IMR-90 (cell line): ENCODE results near the gene HOTAIR. TPM values are rescaled to one million over a fixed set of nuclear protein-coding genes. Genes with fewer than 3 reads are reported as not detected.

ENCODE experiments used
- ATAC-seq: fragments of 200-7000 bp; cut with Tn5 transposase; 2 replicates; pipeline ENCODE4 v1.9.1; 2020; ENCODE audit warnings: low read depth, mild to moderate bottlenecking, moderate library complexity
- BruUV-seq: library from RNA; stranded (reverse); fragments of 400-500 nt; replicated peaks from 2 replicates; lab custom pipeline; 2021; lab: Mats Ljungman, UMichigan
- CTCF ChIA-PET: fragments of 300-600 bp; formaldehyde crosslinking; extraction: SDS; loops from one replicate; lab custom pipeline; 2021; ENCODE audit warnings: antibody characterized with exemption; lab: Yijun Ruan, JAX
- POLR2A ChIA-PET: fragments of 300-600 bp; sonication (Branson Sonifier 250); formaldehyde crosslinking; loops from one replicate; lab custom pipeline; 2022; ENCODE audit warnings: antibody characterized with exemption; ENCODE audit not compliant: unreplicated experiment; lab: Charles Lee
- DNase-seq: peaks from one replicate; pipeline ENCODE4 v3.0.0; 2013
- H2AFZ ChIP-seq: replicated peaks from 2 replicates; pipeline ENCODE3; 2013; ENCODE audit warnings: low read length, mild to moderate bottlenecking; ENCODE audit not compliant: poor library complexity
- H2AK5ac ChIP-seq: 2 replicates; pipeline ENCODE4 v1.6.1; 2013; ENCODE audit warnings: low read depth, low read length, inconsistent platforms
- H2AK9ac ChIP-seq: replicated peaks from 2 replicates; pipeline ENCODE3; 2013; ENCODE audit warnings: mild to moderate bottlenecking, low read depth, low read length, moderate library complexity; ENCODE audit not compliant: poor library complexity
- H2BK120ac ChIP-seq: 2 replicates; pipeline ENCODE4 v1.6.1; 2013; ENCODE audit warnings: low read depth, low read length, inconsistent platforms
- H2BK15ac ChIP-seq: 3 replicates; pipeline ENCODE4 v1.6.1; 2013; ENCODE audit warnings: low read depth, low read length, inconsistent platforms
- H2BK20ac ChIP-seq: 2 replicates; pipeline ENCODE4 v1.6.1; 2013; ENCODE audit warnings: low read depth, mild to moderate bottlenecking, inconsistent platforms, low read length, moderate library complexity
- H2BK5ac ChIP-seq: 2 replicates; pipeline ENCODE4 v1.6.1; 2013; ENCODE audit warnings: mild to moderate bottlenecking, low read depth, low read length, inconsistent platforms; ENCODE audit not compliant: poor library complexity, severe bottlenecking
- H3K14ac ChIP-seq: replicated peaks from 2 replicates; pipeline ENCODE4 v1.6.1; 2013; ENCODE audit warnings: low read depth, low read length, inconsistent platforms
- H3K18ac ChIP-seq: 2 replicates; pipeline ENCODE4 v1.6.1; 2013; ENCODE audit warnings: low read depth, low read length, control low read depth
- H3K23ac ChIP-seq: 2 replicates; pipeline ENCODE4 v1.6.1; 2013; ENCODE audit warnings: low read depth, low read length, inconsistent platforms
- H3K27ac ChIP-seq: 2 replicates; pipeline ENCODE4 v1.5.1; 2013; ENCODE audit warnings: mild to moderate bottlenecking, control low read depth, low read length; ENCODE audit not compliant: insufficient read depth
- H3K27me3 ChIP-seq: 2 replicates; pipeline ENCODE4 v1.6.1; 2013; ENCODE audit warnings: low read length; ENCODE audit not compliant: control insufficient read depth, insufficient read depth
- H3K36me3 ChIP-seq: 2 replicates; pipeline ENCODE4 v1.6.1; 2013; ENCODE audit warnings: low read length, mixed read lengths; ENCODE audit not compliant: control insufficient read depth, insufficient read depth
- H3K4ac ChIP-seq: 2 replicates; pipeline ENCODE4 v1.6.1; 2013; ENCODE audit warnings: low read depth, low read length, inconsistent platforms
- H3K4me1 ChIP-seq: 2 replicates; pipeline ENCODE4 v1.6.1; 2013; ENCODE audit warnings: low read length, mixed read lengths; ENCODE audit not compliant: control insufficient read depth, insufficient read depth
- H3K4me2 ChIP-seq: 2 replicates; pipeline ENCODE4 v1.6.1; 2013; ENCODE audit warnings: low read depth, mild to moderate bottlenecking, control low read depth, low read length, moderate library complexity
- H3K4me3 ChIP-seq: 2 replicates; pipeline ENCODE4 v1.5.1; 2013; ENCODE audit warnings: low read depth, mild to moderate bottlenecking, control low read depth, low read length, moderate library complexity; ENCODE audit not compliant: insufficient read depth
- H3K56ac ChIP-seq: 2 replicates; pipeline ENCODE4 v1.6.1; 2013; ENCODE audit warnings: low read length, inconsistent platforms; ENCODE audit not compliant: insufficient read depth; ENCODE audit errors: extremely low read depth
- H3K79me1 ChIP-seq, 2 experiments: 2 replicates each; pipeline ENCODE4 v1.6.1; 2013; ENCODE audit warnings: low read length in 2 of 2, inconsistent platforms in 1 of 2, low read depth in 1 of 2
- H3K9ac ChIP-seq: 2 replicates; pipeline ENCODE4 v1.6.1; 2013; ENCODE audit warnings: low read depth, low read length, control low read depth
- H3K9me1 ChIP-seq: 2 replicates; pipeline ENCODE4 v1.6.1; 2013; ENCODE audit warnings: low read length, inconsistent platforms; ENCODE audit not compliant: insufficient read depth
- H3K9me3 ChIP-seq: 2 replicates; pipeline ENCODE4 v1.6.1; 2013; ENCODE audit warnings: low read length; ENCODE audit not compliant: control insufficient read depth, insufficient read depth
- H4K20me1 ChIP-seq: 2 replicates; pipeline ENCODE4 v1.6.1; 2013; ENCODE audit warnings: low read length, inconsistent platforms; ENCODE audit not compliant: insufficient read depth
- H4K5ac ChIP-seq: 2 replicates; pipeline ENCODE4 v1.6.1; 2013; ENCODE audit warnings: mild to moderate bottlenecking, low read depth, low read length, control low read depth
- H4K8ac ChIP-seq, 2 experiments: 2 replicates each; pipeline ENCODE4 v1.6.1; 2013; ENCODE audit warnings: low read depth in 2 of 2, low read length in 2 of 2, control low read depth in 1 of 2, inconsistent platforms in 1 of 2
- H4K91ac ChIP-seq: 2 replicates; pipeline ENCODE4 v1.6.1; 2013; ENCODE audit warnings: low read depth, low read length, inconsistent platforms; ENCODE audit not compliant: insufficient read depth
- BHLHE40 ChIP-seq: fragments of 150-350 bp; IDR thresholded peaks from 2 replicates; pipeline ENCODE4 v1.6.1; 2016; ENCODE audit warnings: mild to moderate bottlenecking, low read depth, low read length
- CEBPB ChIP-seq: IDR thresholded peaks from 2 replicates; pipeline ENCODE4 v1.6.1; 2012; ENCODE audit warnings: low read depth, low read length, improper control_type of control experiment
- CHD1 ChIP-seq: IDR thresholded peaks from 2 replicates; pipeline ENCODE4 v1.6.1; 2012; ENCODE audit warnings: low read depth, low read length, improper control_type of control experiment
- CTCF ChIP-seq: conservative IDR thresholded peaks from 2 replicates; pipeline ENCODE4 v1.5.1; 2012; ENCODE audit warnings: mild to moderate bottlenecking, low read depth, low read length, improper control_type of control experiment
- ELK1 ChIP-seq: fragments of 150-350 bp; IDR thresholded peaks from 2 replicates; pipeline ENCODE4 v1.6.1; 2016; ENCODE audit warnings: low read depth, mild to moderate bottlenecking, low read length, moderate library complexity, borderline replicate concordance
- FOS ChIP-seq: fragments of 150-350 bp; IDR thresholded peaks from 2 replicates; pipeline ENCODE4 v1.6.1; 2016; ENCODE audit warnings: low read depth, low read length
- MAFK ChIP-seq: IDR thresholded peaks from 2 replicates; pipeline ENCODE4 v1.6.1; 2012; ENCODE audit warnings: low read depth, low read length, improper control_type of control experiment
- MAZ ChIP-seq: IDR thresholded peaks from 2 replicates; pipeline ENCODE4 v1.6.1; 2012; ENCODE audit warnings: low read depth, mild to moderate bottlenecking, low read length, improper control_type of control experiment, moderate library complexity, borderline replicate concordance
- MXI1 ChIP-seq: IDR thresholded peaks from 2 replicates; pipeline ENCODE4 v1.6.1; 2012; ENCODE audit warnings: low read depth, mild to moderate bottlenecking, low read length, moderate library complexity, borderline replicate concordance
- NFE2L2 ChIP-seq: fragments of 150-350 bp; IDR thresholded peaks from 2 replicates; pipeline ENCODE4 v1.6.1; 2016; ENCODE audit warnings: low read depth, mild to moderate bottlenecking, low read length
- POLR2A ChIP-seq: IDR thresholded peaks from 2 replicates; pipeline ENCODE4 v1.6.1; 2012; ENCODE audit warnings: mild to moderate bottlenecking, low read depth, low read length
- RAD21 ChIP-seq: IDR thresholded peaks from 2 replicates; pipeline ENCODE4 v1.6.1; 2012; ENCODE audit warnings: low read length, improper control_type of control experiment
- RCOR1 ChIP-seq: IDR thresholded peaks from 2 replicates; pipeline ENCODE4 v1.6.1; 2012; ENCODE audit warnings: mild to moderate bottlenecking, low read length, improper control_type of control experiment; ENCODE audit not compliant: insufficient replicate concordance
- SMC3 ChIP-seq: fragments of 150-350 bp; IDR thresholded peaks from 2 replicates; pipeline ENCODE4 v1.6.1; 2016; ENCODE audit warnings: low read depth, mild to moderate bottlenecking, antibody characterized with exemption, low read length, moderate library complexity
- USF2 ChIP-seq: fragments of 150-350 bp; IDR thresholded peaks from 2 replicates; pipeline ENCODE4 v1.6.1; 2017; ENCODE audit warnings: mild to moderate bottlenecking, antibody characterized with exemption, low read length, low read depth
- WGBS, 2 experiments: methylation state at CpG; one replicate each; pipeline versions ENCODE4 v1.1.5 to v1.1.7; 2013; ENCODE audit warnings: missing lambda C conversion rate in 2 of 2; ENCODE audit not compliant: insufficient read length in 1 of 2; ENCODE audit errors: extremely low coverage in 2 of 2; 5-methylcytosine and 5-hydroxymethylcytosine counted together
- dilution Hi-C: fragments of 300-500 bp; cut with HindIII; formaldehyde crosslinking; loops from one replicate; pipeline ENCODE4 v1.14.3; 2018; ENCODE audit warnings: low sequenced_read_pairs; ENCODE audit not compliant: unreplicated experiment
- in situ Hi-C: fragments of 300-500 bp; cut with MboI; formaldehyde crosslinking; loops from 3 replicates; pipeline ENCODE4 v1.14.3; 2019; ENCODE audit warnings: low sequenced_read_pairs, inconsistent platforms, mixed read lengths
- intact Hi-C: fragments of 100-400 bp; cut with micrococcal nuclease; formaldehyde crosslinking; loops from 2 replicates; pipeline ENCODE4 v1.10.0; 2022
- polyA plus RNA-seq, 3 experiments: library from polyadenylated mRNA; depleted of rRNA; stranded (reverse); fragments of >200 nt; gene quantifications; 2 replicates each; pipeline ENCODE4 v1.2.3, GENCODE V29; 2012; ENCODE audit warnings: low replicate concordance in 1 of 3
- total RNA-seq: library from RNA; depleted of rRNA; stranded (reverse); fragments of >200 nt; gene quantifications from 2 replicates; pipeline ENCODE4 v1.2.3, GENCODE V29; 2012

Gene HOTAIR
- total and polyA plus RNA-seq, 2 of the 4 experiments (the other 2 are of a cell fraction) = not detected

- Histone ChIP-seq H3K14ac (no peak overlapping the region), H3K27ac (no peak overlapping the region), H2BK15ac (no peak overlapping the region), H2AK5ac (no peak overlapping the region), H3K18ac (no peak overlapping the region), H3K4me3 (no peak overlapping the region), H2BK120ac (no peak overlapping the region), H2AK9ac (no peak overlapping the region), H3K79me1 (no peaks in the 10 kb centered on the region), H2BK20ac (no peak overlapping the region), H4K5ac (no peak overlapping the region), H3K56ac (no peak overlapping the region), H4K8ac (no peak overlapping the region), H3K9me3 (peaks cover 7% of the 10 kb centered on the region), H3K4me1 (0 out of 2 replicates have a peak, but pooled peaks cover 2% of the 10 kb centered on the region), H4K91ac (no peak overlapping the region), H3K36me3 (no peaks in the 10 kb centered on the region), H3K9me1 (no peaks in the 10 kb centered on the region), H4K20me1 (no peaks in the 10 kb centered on the region; the same call in 1 of the 2 replicates), H3K4me2 (no peak overlapping the region), H2BK5ac (no peak overlapping the region), H2AFZ (no peak overlapping the region), H3K9ac (no peak overlapping the region), H3K4ac (no peak overlapping the region), H3K27me3 (peaks cover 97% of the 10 kb centered on the region), H3K23ac (no peak overlapping the region)
- ATAC-seq (no peak), DNase-seq (no peak)
- ChIA-PET POLR2A (no interaction called here), CTCF (interaction anchor here (1.3 kb wide), 1 partner anchor 13 kb away, joined by 4 read pairs; the partner anchor contains the start of gene HOXC9)
- in situ Hi-C loops (no loop called here), intact Hi-C loops (loop anchor here (5.0 kb wide), 1 partner anchor 220 kb away; no protein-coding TSS in a partner anchor), dilution Hi-C loops (no loop called here)
- 25% methylated on average over 7 of the region's 21 CpGs; no CpG with 5 or more reads in 1 of the 2 experiments for WGBS, 2 experiments
- BruUV-seq = no TSS peak
- no peak for TF ChIP-seq RAD21
- no peak for TF ChIP-seq ELK1
- no peak for TF ChIP-seq MAFK
- TF ChIP-seq POLR2A = no peak
- TF ChIP-seq MAZ = no peak
- no peak for TF ChIP-seq MXI1
- no peak for TF ChIP-seq BHLHE40
- no peak for TF ChIP-seq FOS
- no peak for TF ChIP-seq RCOR1
- no peak for TF ChIP-seq NFE2L2
- no peak for TF ChIP-seq SMC3
- no peak for TF ChIP-seq CTCF
- no peak for TF ChIP-seq CHD1
- TF ChIP-seq CEBPB = no peak
- no peak for TF ChIP-seq USF2
These were observed 12.1 kb upstream of the HOTAIR start for GRCh38 chr12:53986686-53987483.
